NCI-H82 treated with DMSO at 0.1 percent for 48 hours (cell line): Measurements from ENCODE around the gene PLCG2.

Source experiments
- DNase-seq: peaks from one replicate; lab custom pipeline; 2025; ENCODE audit not compliant: unreplicated experiment; lab: John Stamatoyannopoulos, UW

PLCG2 gene

GRCh38 chr16:81905277-81905676 lies 126.2 kb downstream of the PLCG2 start:
- no peak for DNase-seq

- DNase-seq, result no peak
These were observed 128.6 kb downstream of the PLCG2 start for GRCh38 chr16:81907681-81908080.

GRCh38 chr16:81908466-81909262 lies 129.6 kb downstream of the PLCG2 start:
- DNase-seq, result no peak

- DNase-seq, result no peak
These were observed 131.3 kb downstream of the PLCG2 start for GRCh38 chr16:81910366-81910885.

- no peak for DNase-seq
These were observed 133.3 kb downstream of the PLCG2 start for GRCh38 chr16:81912395-81912794.

- DNase-seq, result no peak
These were observed 134.1 kb downstream of the PLCG2 start for GRCh38 chr16:81913222-81913621.

- DNase-seq, result no peak
These were observed 138.3 kb downstream of the PLCG2 start for GRCh38 chr16:81917375-81917774.

GRCh38 chr16:81918927-81919326 lies 139.8 kb downstream of the PLCG2 start:
- DNase-seq, result no peak

GRCh38 chr16:81920498-81920897 lies 141.4 kb downstream of the PLCG2 start:
- DNase-seq, result no peak

GRCh38 chr16:81921085-81921814 lies 142.2 kb downstream of the PLCG2 start:
- DNase-seq, result no peak

GRCh38 chr16:81921843-81922584 lies 142.9 kb downstream of the PLCG2 start:
- no peak for DNase-seq

- DNase-seq, result no peak
These were observed 144.2 kb downstream of the PLCG2 start for GRCh38 chr16:81923296-81923695.

- no peak for DNase-seq
These were observed 145.9 kb downstream of the PLCG2 start for GRCh38 chr16:81925016-81925415.

GRCh38 chr16:81926036-81926435 lies 146.9 kb downstream of the PLCG2 start:
- DNase-seq, result no peak

- no peak for DNase-seq
These were observed 148.6 kb downstream of the PLCG2 start for GRCh38 chr16:81927561-81928185.

- DNase-seq, result no peak
These were observed 149.3 kb downstream of the PLCG2 start for GRCh38 chr16:81928271-81928918.

GRCh38 chr16:81928975-81929374 lies 149.9 kb downstream of the PLCG2 start:
- DNase-seq, result no peak

- DNase-seq, result no peak
These were observed 150.8 kb downstream of the PLCG2 start for GRCh38 chr16:81929841-81930240.

GRCh38 chr16:81931927-81932326 lies 152.8 kb downstream of the PLCG2 start:
- DNase-seq, result no peak

GRCh38 chr16:81932668-81933067 lies 153.6 kb downstream of the PLCG2 start:
- DNase-seq, result no peak

GRCh38 chr16:81933361-81933760 lies 154.3 kb downstream of the PLCG2 start:
- DNase-seq, result no peak
